ENCODE measurements around the gene SLC10A6. TPM values are rescaled to one million over a fixed set of nuclear protein-coding genes. Genes with fewer than 3 reads are reported as not detected.
"Not testable (repeated sequence)": the region's sequence is repeated elsewhere in the genome, so short reads cannot be mapped to it uniquely, and the experiment has no call there.

SLC10A6 gene
- total RNA-seq, 4 donors from 2014 or later: 1.4 to 4.6 (median 1.7) TPM

DNA sequence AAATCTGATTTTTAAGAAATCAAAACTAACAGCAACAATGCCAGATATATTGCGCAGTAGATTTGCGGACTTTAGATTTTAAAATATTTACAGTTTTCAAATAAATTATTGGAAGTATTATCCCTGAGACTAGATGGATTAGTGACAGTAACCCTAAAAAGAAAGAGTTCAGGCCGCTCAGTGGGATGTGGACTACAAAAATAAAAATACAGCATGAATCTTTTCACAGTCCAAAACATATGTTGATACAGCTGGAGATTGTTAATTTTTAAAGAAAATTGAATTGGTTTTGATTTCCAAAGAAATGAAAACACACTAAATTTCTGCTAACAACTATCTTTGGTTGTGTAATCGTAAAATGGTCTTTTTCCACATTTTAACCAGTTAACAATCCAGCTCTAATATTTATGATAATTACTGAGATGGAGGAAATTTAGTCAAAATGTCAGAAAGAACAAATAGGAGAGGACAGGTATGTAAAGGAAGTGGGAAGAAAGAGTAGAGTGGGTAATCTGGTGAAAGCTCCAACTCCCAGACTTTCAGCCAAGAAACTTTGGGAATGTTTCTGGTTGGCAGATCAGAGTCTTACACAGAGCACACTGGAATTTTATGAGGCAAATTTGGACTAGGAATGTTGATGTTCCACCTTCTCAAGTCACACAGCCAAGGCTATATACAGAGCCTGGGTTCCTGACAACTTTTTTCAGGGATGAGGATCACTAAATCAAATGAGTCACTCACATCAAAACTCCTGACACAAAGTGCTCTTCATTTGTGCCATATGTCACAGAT, 27.9 kb upstream of the SLC10A6 start:
- DNase-seq (no peak), ATAC-seq (no peak)
- intact Hi-C loops (cut with DNase I; ENCODE audit: low total_unique reads) (no loop called here), in situ Hi-C loops (cut with MboI; ENCODE audit: low sequenced_read_pairs in 4 of 4) (no loop called here)
- TF ChIP-seq, protein P1, sequence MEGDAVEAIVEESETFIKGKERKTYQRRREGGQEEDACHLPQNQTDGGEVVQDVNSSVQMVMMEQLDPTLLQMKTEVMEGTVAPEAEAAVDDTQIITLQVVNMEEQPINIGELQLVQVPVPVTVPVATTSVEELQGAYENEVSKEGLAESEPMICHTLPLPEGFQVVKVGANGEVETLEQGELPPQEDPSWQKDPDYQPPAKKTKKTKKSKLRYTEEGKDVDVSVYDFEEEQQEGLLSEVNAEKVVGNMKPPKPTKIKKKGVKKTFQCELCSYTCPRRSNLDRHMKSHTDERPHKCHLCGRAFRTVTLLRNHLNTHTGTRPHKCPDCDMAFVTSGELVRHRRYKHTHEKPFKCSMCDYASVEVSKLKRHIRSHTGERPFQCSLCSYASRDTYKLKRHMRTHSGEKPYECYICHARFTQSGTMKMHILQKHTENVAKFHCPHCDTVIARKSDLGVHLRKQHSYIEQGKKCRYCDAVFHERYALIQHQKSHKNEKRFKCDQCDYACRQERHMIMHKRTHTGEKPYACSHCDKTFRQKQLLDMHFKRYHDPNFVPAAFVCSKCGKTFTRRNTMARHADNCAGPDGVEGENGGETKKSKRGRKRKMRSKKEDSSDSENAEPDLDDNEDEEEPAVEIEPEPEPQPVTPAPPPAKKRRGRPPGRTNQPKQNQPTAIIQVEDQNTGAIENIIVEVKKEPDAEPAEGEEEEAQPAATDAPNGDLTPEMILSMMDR (IDR thresholded peaks at IDR 0.05 in 4 of 5, conservative IDR thresholded peaks at IDR 0.05 in 1 of 5): no peak
- TF ChIP-seq POLR2A (IDR thresholded peaks at IDR 0.05): no peak
- H3K9me3 ChIP-seq: no peaks in the 10 kb centered on the region
- H3K27me3 ChIP-seq: no peaks in the 10 kb centered on the region
- H3K27ac ChIP-seq: no peak overlapping the region
- H3K4me1 ChIP-seq: no peaks in the 10 kb centered on the region
- H3K36me3 ChIP-seq: no peaks in the 10 kb centered on the region
- no peak overlapping the region for H3K4me3 ChIP-seq

DNA sequence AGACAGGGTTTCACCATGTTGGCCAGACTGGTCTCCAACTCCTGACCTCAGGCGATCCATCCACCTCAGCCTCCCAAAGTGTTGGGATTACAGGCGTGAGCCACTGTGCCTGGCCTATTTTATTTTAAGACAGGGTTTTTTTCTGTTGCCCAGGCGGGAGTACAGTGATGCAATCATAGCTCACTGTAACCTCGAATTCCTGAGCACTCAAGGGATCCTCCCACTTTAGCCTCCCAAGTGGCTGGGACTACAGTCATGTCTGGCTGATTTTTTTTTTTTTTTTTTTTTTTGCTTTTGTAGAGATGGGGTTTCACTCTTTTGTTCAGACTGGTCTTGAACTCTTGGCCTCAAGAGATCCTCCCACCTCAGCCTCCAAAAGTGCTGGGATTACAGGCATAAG, 26.3 kb upstream of the SLC10A6 start:
- intact Hi-C loops (cut with DNase I; ENCODE audit: low total_unique reads); H3K27me3 ChIP-seq; H3K27ac ChIP-seq; DNase-seq; ATAC-seq; H3K9me3 ChIP-seq; in situ Hi-C loops (cut with MboI; ENCODE audit: low sequenced_read_pairs in 4 of 4); H3K36me3 ChIP-seq; H3K4me3 ChIP-seq; H3K4me1 ChIP-seq: not testable (repeated sequence)

DNA sequence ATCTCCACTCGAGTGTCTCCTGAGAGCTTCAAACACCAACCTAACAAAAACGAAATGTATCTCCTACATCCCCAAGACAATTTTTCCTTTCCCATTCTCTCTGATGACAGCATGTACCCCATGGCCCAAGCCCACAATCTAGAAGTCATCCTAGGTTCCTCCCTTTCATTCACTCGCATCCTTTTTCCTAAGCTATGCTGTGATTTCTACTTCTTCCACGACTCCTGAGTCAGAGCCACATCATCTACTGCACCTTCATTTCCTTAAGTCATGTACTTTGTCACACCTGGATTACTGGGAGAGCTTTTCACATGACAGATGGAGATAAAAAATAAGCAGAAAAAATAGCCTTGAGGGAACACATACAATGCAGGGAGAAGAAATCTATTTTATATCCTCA, 23.0 kb upstream of the SLC10A6 start:
- no peaks in the 10 kb centered on the region for H3K9me3 ChIP-seq
- no peaks in the 10 kb centered on the region for H3K36me3 ChIP-seq
- no peak overlapping the region for H3K4me3 ChIP-seq
- no peak for DNase-seq
- intact Hi-C loops (cut with DNase I; ENCODE audit: low total_unique reads): no loop called here
- no peaks in the 10 kb centered on the region for H3K4me1 ChIP-seq
- no peaks in the 10 kb centered on the region for H3K27me3 ChIP-seq
- TF ChIP-seq POLR2A (IDR thresholded peaks at IDR 0.05): no peak
- TF ChIP-seq, protein P1 (IDR thresholded peaks at IDR 0.05 in 4 of 5, conservative IDR thresholded peaks at IDR 0.05 in 1 of 5): no peak
- H3K27ac ChIP-seq: no peak overlapping the region
- no peak for ATAC-seq
- in situ Hi-C loops (cut with MboI; ENCODE audit: low sequenced_read_pairs in 4 of 4): no loop called here

DNA sequence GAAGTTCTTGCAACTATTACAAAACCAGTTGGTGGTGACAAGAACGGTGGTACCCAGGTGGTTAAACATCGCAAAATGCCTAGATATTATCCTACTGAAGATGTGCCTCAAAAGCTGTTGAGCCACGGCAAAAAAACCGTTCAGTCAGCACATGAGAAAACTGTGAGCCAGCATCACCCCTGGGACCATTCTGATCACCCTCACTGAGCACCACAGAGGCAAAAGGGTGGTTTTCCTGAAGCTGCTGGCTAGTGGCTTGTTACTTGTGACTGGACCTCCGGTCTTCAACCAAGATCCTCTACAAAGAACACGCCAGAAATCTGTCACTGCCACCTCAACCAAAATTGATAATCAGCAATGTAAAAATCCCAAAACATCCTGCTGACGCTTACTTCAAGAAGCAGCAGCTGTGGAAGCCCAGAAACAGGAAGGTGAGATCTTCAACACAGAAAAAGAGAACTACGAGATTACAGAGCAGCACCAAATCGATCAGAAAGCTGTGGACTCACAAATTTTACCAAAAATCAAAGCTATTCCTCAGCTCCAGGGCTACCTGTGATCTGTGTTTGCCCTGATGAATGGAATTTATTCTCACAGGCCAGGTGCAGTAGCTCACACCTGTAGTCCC, 21.4 kb upstream of the SLC10A6 start:
- ATAC-seq (no peak), DNase-seq (no peak)
- Histone ChIP-seq H3K4me3 (no peak overlapping the region), H3K36me3 (no peaks in the 10 kb centered on the region), H3K27ac (no peak overlapping the region), H3K9me3 (no peaks in the 10 kb centered on the region), H3K27me3 (no peaks in the 10 kb centered on the region), H3K4me1 (no peaks in the 10 kb centered on the region)
- in situ Hi-C loops (cut with MboI; ENCODE audit: low sequenced_read_pairs in 4 of 4): no loop called here
- intact Hi-C loops (cut with DNase I; ENCODE audit: low total_unique reads): no loop called here
- TF ChIP-seq, protein P1 (IDR thresholded peaks at IDR 0.05 in 4 of 5, conservative IDR thresholded peaks at IDR 0.05 in 1 of 5): no peak
- TF ChIP-seq POLR2A (IDR thresholded peaks at IDR 0.05): no peak

DNA sequence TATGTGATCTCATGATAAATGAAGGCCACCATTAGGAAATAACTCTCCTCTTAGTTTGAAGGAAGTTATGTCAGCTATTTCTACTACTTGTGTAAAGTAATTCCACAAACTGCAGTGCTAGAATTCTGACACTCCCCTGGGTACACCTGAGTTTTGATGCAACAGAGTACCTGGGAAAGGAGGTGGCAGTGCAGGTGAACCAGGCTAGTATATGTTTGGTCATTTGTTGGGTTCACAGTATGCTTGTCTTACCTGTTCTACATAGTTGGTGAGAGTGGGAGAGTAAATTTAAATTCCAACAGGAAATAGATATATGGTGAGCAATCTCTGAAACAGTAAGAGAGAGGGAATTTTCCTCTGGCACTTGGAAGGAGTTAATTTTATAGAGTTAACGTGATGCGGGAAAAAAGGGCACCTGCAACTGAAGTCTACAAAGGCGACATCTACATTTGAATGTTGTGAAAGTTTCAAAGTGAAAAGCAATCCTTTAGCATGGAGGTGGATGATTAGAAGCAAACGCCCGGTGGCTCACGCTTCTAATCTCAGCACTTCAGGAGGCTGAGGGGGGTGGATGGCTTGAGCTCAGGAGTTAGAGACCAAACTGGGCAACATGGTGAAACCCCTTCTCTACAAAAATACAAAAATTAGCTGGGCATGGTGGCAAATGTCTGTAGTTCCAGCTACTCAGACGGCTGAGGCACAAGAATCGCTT, 8.3 kb upstream of the SLC10A6 start:
- ATAC-seq (no peak), DNase-seq (no peak)
- H3K9me3 ChIP-seq: no peaks in the 10 kb centered on the region
- TF ChIP-seq POLR2A (IDR thresholded peaks at IDR 0.05): no peak
- TF ChIP-seq, protein P1 (IDR thresholded peaks at IDR 0.05 in 4 of 5, conservative IDR thresholded peaks at IDR 0.05 in 1 of 5): no peak
- no peak overlapping the region for H3K27ac ChIP-seq
- in situ Hi-C loops (cut with MboI; ENCODE audit: low sequenced_read_pairs in 4 of 4): no loop called here
- no peaks in the 10 kb centered on the region for H3K4me1 ChIP-seq
- H3K27me3 ChIP-seq: no peaks in the 10 kb centered on the region
- no peak overlapping the region for H3K4me3 ChIP-seq
- no peaks in the 10 kb centered on the region for H3K36me3 ChIP-seq
- intact Hi-C loops (cut with DNase I; ENCODE audit: low total_unique reads): no loop called here
